Stimulated activated CD4-positive, alpha-beta T cell treated with anti-CD3 and anti-CD28 coated beads, Interleukin-4, amount 100 ng/mL, for 4 hours (primary cell): ENCODE results near the gene GABRD.

ENCODE experiments used
- DNase-seq, 2 experiments: peaks; one replicate each; pipeline ENCODE4 v3.0.0-alpha.2; 2020

GABRD gene

DNA sequence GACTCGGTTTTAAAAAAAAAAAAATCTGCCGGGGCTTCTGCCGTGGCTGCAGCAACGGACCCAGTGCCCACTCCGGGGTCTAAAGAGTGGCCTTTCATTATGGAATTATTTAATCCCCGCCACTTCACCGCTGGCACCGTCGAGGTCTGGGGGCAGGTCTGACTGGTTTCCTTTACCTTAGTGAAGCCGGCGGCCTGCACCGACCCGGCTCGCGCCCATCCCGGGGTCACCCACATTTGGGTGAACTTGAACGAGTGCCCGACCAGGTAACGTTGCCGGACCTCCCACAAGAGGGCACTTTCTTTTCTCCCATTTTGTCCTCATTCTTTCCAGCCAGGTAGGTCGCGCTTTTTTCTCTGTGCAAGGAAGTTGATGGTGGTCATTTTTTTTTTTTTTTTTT lies 35.4 kb downstream of the GABRD start:
- no peak for DNase-seq

DNA sequence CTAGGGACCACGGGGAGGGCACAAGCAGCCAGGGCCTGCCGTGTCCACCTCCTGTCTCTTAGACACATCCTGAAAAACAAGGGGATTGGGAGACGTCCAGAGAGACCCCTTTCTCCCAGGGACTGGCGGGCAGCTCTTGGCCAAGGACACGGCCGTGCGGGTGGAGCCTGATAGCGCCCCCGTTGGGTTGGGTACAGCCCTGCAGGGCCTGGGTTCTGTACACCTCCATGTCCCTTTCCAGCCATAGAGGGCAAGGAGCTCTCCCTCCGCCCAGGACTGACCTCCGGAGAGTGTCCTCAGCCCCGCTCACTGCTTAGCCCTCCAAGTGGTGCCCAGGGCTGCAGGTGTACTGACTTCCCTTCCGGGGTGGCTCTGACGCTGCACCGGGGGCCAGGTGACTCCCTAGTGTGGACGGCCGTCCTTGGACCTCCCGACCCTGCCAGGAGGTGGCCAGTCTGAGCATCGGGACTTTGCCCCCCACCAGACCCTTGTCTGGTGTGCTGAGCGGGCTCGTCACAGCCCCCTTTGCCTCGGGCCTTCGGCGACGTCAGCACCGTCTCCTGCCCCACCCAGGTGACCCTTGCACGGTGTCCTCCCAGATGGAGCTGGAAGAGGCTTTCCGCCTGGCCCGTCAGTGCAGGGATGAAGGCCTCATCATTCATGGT lies 36.9 kb downstream of the GABRD start:
- no peak for DNase-seq

GRCh38 chr1:2056955-2057590 lies 37.9 kb downstream of the GABRD start:
- DNase-seq: no peak

- no peak for DNase-seq
Measured at GRCh38 chr1:2059290-2059953, 40.3 kb downstream of the GABRD start.

DNA sequence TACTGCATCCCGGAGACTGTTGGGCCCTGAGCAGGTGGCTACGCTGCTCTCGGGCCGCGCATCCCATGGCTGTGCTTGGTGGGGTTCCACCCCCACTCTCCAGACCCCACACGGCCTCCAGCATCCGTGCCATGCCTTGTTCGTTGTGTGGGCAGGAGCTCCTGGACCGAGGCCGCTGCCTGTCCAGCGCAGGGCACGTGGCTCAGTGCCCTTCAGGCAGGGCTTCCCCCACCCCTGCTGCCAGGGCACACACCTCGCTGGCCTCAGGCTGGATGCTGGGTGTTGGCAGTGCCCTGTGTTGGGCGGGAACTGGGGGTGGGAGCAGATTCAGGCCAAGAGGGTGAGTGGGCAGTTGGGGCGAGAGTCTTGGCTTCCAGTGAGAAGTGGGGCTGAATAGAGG lies 40.9 kb downstream of the GABRD start:
- no peak for DNase-seq

DNA sequence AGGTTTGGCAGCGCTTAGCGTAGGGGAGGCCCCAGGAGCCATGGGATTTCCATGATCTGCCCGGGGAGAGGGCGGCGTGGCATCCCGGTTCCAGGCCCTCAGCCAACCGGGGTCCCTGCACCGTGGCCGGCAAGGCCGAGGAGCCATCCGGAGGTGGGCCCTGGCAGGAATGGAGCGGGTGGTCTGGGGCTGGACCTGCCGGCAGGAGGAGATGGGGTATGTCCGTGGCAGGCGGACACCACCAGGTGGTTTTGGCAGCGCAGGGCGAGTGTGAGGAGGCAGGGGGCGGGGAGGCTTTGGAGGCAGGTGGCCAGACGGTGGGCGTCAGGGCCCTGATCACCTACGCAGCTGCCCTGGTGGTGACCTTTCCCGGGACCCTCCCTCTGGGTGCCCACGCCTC lies 41.4 kb downstream of the GABRD start:
- no peak for DNase-seq

GRCh38 chr1:2061065-2061778 lies 42.1 kb downstream of the GABRD start:
- no peak for DNase-seq

DNA sequence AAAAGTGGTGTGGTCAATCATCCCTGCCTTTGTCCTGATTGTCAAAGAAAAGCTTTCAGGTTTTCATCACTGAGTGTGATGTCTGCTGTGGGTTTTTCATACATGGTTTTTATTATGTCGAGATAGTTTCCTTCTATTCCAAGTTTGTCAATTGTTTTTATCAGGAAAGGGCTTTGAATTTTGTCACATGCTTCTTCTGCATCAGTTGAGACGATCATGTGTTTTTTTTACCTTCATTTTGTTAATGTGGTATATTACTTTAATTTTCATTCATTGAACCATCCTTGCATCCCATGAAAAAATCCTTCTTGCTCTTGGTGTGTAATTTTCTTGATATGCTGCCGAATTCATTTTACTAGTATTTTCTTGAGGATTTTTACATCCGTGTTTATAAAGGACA lies 46.6 kb downstream of the GABRD start:
- no peak for DNase-seq

DNA sequence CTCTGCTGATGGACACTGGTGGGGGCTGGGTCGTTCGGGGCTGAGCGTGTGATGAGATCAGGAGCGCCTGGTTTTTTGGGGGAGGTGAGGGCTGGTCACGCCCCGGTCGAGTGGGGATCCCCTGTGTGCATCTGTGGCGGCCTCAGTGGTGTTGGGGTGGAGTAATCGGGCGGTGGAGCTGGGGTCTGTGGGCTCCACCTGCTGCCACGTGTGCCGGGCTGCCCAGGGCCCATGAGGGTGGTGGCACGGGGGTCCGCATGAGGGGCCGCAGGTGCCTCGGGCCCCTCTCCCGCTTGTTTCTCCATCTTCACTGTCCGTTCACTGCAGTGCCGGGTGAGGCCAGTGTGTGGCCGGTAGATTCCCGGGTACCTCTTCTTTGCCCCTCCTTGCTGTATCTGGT lies 48.2 kb downstream of the GABRD start:
- no peak for DNase-seq

GRCh38 chr1:2067981-2068380 lies 48.8 kb downstream of the GABRD start:
- DNase-seq: no peak

- no peak for DNase-seq
Measured at GRCh38 chr1:2068951-2069350, 49.8 kb downstream of the GABRD start.

GRCh38 chr1:2070016-2070415 lies 50.9 kb downstream of the GABRD start:
- no peak for DNase-seq

DNA sequence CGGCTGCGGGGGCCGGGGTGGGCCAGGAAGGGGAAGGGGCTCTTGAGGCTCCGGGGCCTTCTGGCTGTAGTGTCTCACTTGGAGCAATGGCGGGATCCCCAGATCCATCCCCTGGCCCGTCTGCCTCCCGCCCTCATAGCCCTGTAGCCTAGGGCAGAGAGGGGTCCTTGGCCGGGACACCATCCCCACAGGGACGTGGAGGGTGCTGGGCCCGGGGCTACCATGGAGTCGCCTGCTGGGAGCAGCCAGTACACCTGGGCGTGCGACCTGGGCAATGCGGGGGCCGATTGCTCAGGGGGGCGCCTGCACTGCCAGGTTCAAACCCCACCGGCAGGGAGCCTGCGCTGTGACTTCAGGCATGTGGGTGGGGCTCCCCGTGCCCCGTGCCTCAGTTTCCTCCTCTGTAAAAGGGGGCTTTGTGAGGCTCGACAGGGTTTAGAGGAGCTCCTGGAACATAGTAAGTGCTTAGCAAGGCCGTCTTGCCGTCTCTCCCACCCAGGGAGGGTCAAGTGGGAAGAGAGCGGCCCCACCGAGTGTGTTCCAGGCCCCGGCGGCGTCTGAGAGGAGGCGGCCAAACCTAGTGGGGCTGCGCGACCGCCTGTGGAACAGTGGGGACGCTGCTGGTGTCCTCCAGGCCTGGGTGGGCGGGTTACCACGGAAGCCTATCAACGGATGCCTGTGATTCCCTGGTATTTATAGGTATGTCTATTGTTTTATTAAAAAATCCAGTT lies 51.8 kb downstream of the GABRD start:
- no peak for DNase-seq

DNA sequence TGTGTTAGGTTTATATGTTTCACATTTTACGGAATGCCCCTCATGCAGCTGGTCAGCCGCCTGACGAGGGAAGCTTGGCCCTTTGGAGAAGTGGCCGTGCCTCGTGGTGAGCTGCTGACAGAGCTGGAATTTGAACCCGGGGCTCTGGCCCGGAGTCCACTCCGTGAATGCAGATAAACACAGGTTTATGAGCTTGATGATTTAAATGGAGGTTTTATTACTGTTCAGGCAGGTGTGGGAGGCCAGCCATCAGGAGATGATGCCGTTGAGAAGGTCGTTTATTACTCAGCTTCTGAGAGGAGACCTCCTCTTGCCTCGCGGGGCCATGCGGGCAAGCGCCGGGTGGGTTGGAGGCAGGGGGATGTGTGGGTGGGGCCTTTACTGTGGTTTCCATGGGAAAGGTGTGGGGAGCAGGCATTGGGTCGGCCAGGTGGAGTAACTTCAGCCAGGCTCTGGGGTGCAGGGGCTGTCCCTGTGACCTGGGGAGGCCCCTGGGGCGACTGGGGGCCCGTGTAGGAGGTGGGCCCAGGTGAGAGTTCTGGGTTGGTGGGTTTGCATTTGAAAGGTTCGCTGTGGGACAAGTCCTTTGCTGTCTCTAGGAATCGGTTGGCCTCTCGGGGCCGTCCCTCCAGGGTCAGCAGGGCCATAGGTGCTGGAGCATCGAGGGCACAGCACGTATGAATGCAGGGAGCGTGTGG lies 53.1 kb downstream of the GABRD start:
- DNase-seq: no peak

DNA sequence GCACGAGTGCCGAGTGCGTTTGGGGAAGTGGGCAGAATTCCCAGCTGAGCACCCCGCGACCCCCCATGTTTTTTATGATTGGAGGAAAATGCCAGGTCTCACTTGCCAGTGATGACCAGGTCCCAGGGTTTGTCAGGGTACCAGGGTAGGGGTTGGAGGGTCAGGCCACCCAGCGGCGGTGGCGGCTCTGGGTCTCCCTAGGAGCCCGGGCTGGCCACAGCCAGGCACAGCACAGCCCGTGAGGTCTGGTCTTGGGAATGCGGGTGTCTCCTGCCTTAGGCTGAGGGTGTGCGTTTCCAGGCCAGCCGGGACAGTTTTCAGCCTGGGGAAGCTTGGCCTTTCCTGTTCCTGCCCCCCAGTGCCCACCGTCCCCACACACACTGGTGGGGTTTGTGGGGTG lies 53.7 kb downstream of the GABRD start:
- no peak for DNase-seq

- DNase-seq: no peak
Measured at GRCh38 chr1:2073382-2074230, 54.5 kb downstream of the GABRD start.

- DNase-seq: no peak
Measured at GRCh38 chr1:2074396-2074795, 55.3 kb downstream of the GABRD start.

DNA sequence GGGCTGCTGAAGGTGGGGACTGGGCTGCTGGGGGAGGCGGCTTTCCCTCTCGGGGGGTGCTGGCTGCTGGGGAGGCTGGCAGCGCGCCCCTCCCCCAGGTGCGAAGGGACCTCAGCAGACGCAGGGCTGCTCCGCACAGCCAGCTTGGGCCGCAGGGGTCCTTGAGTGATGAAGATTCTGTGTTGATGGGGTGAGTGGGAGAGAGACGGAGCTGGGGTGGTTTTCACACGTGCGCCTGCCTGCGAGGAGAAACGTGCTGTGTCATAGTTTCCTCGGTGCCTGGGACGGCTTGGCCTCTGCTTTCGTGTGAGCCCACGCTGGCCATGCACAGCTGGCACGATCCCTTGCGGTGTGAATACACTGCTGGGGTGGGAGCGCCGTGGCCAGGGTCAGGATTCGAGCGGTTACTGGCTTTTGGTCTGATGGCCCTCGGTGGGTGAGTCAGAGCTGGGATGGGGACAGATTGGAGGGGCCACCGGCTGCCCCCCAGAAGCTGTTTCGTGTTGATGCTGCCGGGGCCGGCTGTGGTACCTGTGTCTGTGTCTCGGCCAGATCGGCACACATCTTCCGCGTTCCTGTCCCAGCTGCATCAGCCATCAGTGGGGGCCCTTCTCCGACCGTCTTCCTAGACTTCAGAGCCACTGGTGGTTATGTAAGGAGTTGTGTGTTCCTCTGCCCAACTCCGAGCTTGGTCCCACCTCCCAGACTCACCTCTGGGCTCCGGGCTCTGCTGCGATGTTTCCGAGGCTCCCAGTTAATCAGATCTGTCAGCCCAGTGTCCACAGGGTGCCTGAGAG lies 56.0 kb downstream of the GABRD start:
- no peak for DNase-seq

DNA sequence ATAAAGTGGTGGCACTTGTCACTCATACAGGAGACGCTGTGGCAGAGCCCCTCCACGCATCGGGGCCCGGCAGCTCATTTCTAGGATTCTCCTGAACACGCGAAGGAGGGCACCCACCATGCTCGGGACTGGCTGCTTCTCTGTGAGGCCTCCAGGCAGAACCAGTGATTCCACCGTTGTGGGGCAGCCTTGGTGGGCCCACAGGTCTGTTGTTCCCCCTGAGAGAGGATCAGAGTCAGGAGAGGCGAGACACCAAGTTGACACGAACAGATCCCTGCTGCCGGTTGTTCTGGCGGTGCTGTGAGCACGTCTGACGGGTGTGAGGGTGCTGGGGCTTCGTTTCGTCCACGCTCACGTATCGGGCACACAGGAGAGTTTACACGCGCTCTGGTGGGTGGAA lies 57.7 kb downstream of the GABRD start:
- DNase-seq: no peak

- DNase-seq: no peak
Measured at GRCh38 chr1:2078170-2078569, 59.0 kb downstream of the GABRD start.
